CD4-positive, alpha-beta T cell treated with Interleukin-10 for 1 hour (primary cell): ENCODE measurements around the gene PEDS1.

ENCODE experiments used
- DNase-seq: peaks from one replicate; pipeline ENCODE4 v3.0.0-alpha.2; 2020

Gene PEDS1

DNA sequence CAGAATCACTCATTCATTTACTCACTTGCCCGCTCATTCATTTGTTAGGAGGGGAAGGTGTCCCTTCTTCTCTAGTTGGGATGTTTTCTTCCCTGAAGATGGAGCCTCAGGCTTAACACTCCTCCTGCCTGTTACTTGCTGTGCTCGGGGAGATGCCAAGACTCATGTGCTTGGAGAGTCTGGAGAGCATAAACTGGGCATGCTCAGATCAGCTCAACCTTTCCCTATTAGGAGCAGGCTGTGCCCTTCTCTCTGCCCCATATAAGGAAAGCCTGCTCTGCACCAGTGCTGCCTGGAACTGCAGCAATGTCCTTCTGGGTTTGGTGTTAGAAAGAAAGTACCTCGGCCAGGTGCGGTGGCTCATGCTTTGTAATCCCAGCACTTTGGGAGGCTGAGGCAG is 22.5 kb downstream of the PEDS1 start:
- DNase-seq = no peak

DNA sequence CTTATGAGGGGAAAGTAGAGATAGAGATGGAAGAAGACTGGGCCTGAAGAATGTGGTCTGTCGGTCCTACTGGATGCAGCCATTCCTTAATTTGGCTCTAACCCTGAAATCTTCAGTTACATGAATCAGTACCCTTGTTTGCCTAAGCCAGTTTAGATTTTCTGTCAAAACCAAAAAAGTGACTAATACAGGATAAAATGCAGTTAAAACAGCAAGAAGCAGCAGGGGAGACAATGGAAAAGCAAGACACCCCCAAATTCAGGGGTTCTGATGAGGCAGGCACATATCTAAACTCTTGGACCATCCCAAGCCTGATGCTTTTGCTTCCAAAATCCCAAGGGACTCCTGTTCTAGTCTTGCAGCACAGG is 23.2 kb downstream of the PEDS1 start:
- no peak for DNase-seq

DNA sequence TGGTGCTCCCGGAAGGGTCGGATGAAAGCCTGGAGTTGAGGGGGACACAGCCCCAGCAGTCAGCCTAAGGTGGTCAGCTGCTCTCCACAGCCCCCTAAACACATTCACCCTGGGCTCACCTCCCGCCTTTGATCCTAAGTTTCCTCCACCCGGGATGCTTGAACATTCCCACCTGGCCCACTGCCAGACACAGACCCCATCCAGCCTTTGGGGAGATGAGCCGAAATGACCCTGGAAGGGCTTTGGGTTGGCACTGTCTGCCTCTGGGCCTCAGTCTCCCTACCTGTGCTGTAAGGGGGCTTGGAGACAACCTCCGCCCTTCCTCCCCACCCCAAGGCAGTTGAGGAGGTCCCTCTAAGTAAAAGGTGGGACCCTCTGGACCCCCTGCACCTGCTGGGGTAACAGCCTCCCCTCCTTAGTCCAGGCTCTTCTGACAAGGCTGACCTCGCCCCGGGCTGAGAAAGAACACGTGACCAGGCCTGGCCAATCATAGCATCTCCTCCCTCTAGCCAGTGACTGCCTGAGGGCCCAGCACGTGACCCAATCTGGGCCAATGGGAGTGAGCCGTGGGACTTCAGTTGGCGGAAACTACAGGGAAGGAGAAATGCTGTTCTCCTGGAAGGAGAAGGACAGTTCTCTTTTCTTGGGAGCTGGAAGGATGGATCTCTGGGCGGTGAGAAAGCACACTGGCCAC is 23.7 kb downstream of the PEDS1 start:
- no peak for DNase-seq

DNA sequence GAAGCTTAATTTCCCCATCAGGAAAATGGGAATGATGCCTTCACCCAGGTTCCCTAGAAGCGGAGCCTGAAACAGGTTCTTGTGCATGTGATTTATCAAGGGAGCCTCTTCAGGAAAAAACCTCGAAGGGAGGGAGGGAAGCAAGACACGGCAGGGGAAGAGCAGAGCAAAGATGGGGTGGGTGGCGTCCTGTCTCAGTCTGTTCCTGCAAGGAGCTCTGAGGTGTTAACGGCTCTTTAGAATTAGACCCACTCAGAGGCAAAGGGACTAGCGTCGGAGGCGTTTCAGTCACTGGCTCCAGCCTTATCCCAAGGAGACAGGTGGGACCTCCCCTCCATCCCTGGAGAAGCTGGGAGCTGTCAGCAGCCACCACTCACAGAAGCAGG is 25.0 kb downstream of the PEDS1 start:
- DNase-seq = no peak

- DNase-seq = no peak
Observed at GRCh38 chr20:50127587-50128519, 25.7 kb downstream of the PEDS1 start.

GRCh38 chr20:50126662-50127061 is 26.9 kb downstream of the PEDS1 start:
- no peak for DNase-seq

DNA sequence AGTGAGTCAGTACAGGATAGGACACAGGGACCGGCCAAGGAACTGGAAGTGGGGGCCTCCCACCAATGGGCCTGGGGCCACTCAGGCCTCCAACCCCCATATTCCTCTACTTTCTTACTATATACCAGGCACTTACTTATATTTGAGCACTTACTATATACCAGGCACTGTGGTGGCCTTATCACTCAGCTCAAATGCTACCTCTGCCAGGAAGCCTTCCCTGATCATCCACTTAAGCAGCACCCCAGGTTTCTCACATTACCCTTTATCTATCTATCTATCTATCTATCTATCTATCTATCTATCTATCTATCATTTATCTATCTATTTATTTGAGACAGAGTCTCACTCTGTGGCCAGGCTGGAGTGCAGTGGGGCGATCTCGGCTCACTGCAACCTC is 28.2 kb downstream of the PEDS1 start:
- no peak for DNase-seq

- no peak for DNase-seq
Observed at GRCh38 chr20:50124496-50124895, 29.0 kb downstream of the PEDS1 start.

- DNase-seq = no peak
Observed at GRCh38 chr20:50123418-50123817, 30.1 kb downstream of the PEDS1 start.

- no peak for DNase-seq
Observed at GRCh38 chr20:50122763-50123162, 30.8 kb downstream of the PEDS1 start.

DNA sequence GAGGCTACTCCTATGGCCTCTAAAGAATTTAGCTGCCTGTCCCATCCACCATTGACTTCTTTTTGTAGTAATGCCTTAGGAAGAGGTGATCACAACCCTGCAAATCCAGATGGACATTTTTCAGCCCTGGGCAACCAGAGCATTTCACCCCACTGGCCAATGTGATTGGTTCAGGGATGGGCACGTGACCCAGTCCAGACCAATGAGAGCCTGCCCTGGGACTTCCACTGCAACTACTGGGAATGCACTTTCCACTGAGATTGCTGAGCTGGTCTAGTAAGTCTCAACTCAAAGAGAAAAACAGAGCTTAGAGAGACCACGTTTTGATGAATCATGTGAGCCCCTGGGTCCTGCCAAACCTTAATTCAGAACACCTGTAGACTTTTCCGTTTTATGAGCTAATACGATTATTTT is 31.7 kb downstream of the PEDS1 start:
- no peak for DNase-seq

- DNase-seq = peak; percentile 75
Observed at GRCh38 chr20:50120935-50121693, 32.4 kb downstream of the PEDS1 start.

GRCh38 chr20:50118203-50118602 is 35.3 kb downstream of the PEDS1 start:
- DNase-seq = no peak

GRCh38 chr20:50116368-50116999 is 37.0 kb downstream of the PEDS1 start:
- DNase-seq = no peak

- peak; percentile 92 for DNase-seq
Observed at GRCh38 chr20:50115591-50116367, 37.7 kb downstream of the PEDS1 start.

DNA sequence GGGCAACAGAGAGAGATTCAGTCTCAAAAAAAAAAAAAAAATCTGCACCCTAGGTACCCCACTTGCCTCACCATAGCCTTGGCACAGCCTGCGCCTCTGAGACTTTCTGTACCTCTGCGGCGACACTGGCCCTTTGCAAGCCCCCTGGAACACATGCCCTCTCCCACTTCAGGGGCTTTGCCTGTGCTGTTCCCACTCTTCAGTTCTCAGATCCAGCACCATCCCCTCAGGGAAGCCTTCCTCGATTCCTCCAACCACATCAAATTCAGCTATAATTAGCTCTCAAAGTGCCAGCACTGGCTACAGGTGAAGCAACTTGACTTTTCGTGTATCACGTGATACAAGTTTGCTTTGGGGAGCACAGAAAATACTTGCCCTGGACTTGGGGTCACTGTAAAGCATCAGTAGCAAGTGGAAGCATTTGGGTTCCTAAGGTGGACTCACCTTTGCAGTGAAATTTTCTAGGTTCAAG is 38.4 kb downstream of the PEDS1 start:
- no peak for DNase-seq

- no peak for DNase-seq
Observed at GRCh38 chr20:50113420-50114224, 39.9 kb downstream of the PEDS1 start.

- DNase-seq = peak; percentile 89
Observed at GRCh38 chr20:50112512-50113419, 40.8 kb downstream of the PEDS1 start, which contains the start of gene UBE2V1. Gene UBE2V1, minus strand, starts transcription at chr20:50113150. Its CDS starts 22 bp downstream, at chr20:50113128.

GRCh38 chr20:50111829-50112495 is 41.6 kb downstream of the PEDS1 start:
- no peak for DNase-seq
